Stomach (tissue), 9 donors: ENCODE results near the gene PLEKHM3. TPM values are rescaled to one million over a fixed set of nuclear protein-coding genes. Genes with fewer than 3 reads are reported as not detected.

ENCODE experiments used
- DNase-seq, 2 donors: peaks; one replicate each; pipeline versions ENCODE4 v3.0.0 to v3.0.0-alpha.2; 2013 to 2019
- H3K27ac ChIP-seq, 5 donors: fragments of 200-600 bp in 4 of 5; sonication (generic) in 4 of 5; one replicate each; pipeline ENCODE4 v1.5.1; 2013 to 2019; ENCODE audit warnings: mild to moderate bottlenecking in 1 of 5, moderate library complexity in 1 of 5
- H3K27me3 ChIP-seq, 3 donors: fragments of 200-600 bp; sonication (generic); one replicate each; pipeline ENCODE4 v1.5.1; 2017 to 2019; ENCODE audit warnings: mixed run types in 1 of 3
- H3K36me3 ChIP-seq, 4 donors: fragments of 200-600 bp; sonication (generic); 1 replicate in 3 of 4; 2 replicates in 1 of 4; pipeline ENCODE4 v1.5.1; 2016 to 2019
- H3K4me1 ChIP-seq, 4 donors: fragments of 200-600 bp; sonication (generic); one replicate each; pipeline ENCODE4 v1.5.1; 2016 to 2019
- H3K4me3 ChIP-seq, 4 donors: fragments of 200-600 bp; sonication (generic) in 3 of 4; one replicate each; pipeline ENCODE4 v1.5.1; 2016 to 2019; ENCODE audit warnings: mild to moderate bottlenecking in 1 of 4
- H3K9me3 ChIP-seq, 4 donors: fragments of 200-600 bp; sonication (generic); one replicate each; pipeline ENCODE4 v1.5.1; 2016 to 2019
- EP300 ChIP-seq: sonication (generic); formaldehyde crosslinking; IDR thresholded peaks from one replicate; pipeline ENCODE4 v1.6.1; 2017; ENCODE audit warnings: antibody characterized with exemption
- POLR2A ChIP-seq, 4 donors: fragments of 450-650 bp; IDR thresholded peaks; one replicate each; pipeline ENCODE4 v1.6.1; 2016; ENCODE audit warnings: antibody characterized with exemption in 4 of 4, control low read depth in 2 of 4, mild to moderate bottlenecking in 1 of 4, moderate library complexity in 1 of 4
- POLR2AphosphoS5 ChIP-seq, 3 donors: sonication (generic); formaldehyde crosslinking; IDR thresholded peaks; one replicate each; pipeline ENCODE4 v1.6.1; 2016; ENCODE audit warnings: antibody characterized with exemption in 3 of 3
- WGBS, 5 donors: extraction: QIAGEN DNeasy Blood & Tissue Kit in 3 of 5; methylation state at CpG; one replicate each; pipeline versions ENCODE4 v1.1.5 to v1.1.7; 2013 to 2018; 5-methylcytosine and 5-hydroxymethylcytosine counted together
- intact Hi-C: fragments of 100-400 bp; cut with DNase I; formaldehyde crosslinking; loops from one replicate; pipeline ENCODE4 v1.15.1; 2023; ENCODE audit warnings: low total_unique reads
- polyA plus RNA-seq, 3 donors: library from polyadenylated mRNA; stranded (reverse); fragments of 200-250 nt; gene quantifications; one replicate each; pipeline ENCODE4 v1.2.3, GENCODE V29; 2013
- total RNA-seq, 5 donors: library from RNA; depleted of rRNA; stranded (reverse); fragments of >200 nt; gene quantifications; one replicate each; pipeline versions ENCODE4 v1.1.0 to v1.2.3, GENCODE V29; 2014 to 2016
- TF ChIP-seq, protein P1 (sequence below), 7 experiments: fragments of 450-650 bp in 4 of 7; fragments of 200-600 bp in 3 of 7; sonication (generic) in 3 of 7; IDR thresholded peaks; one replicate each; pipeline ENCODE4 v1.5.1; 2016 to 2019; ENCODE audit warnings: antibody characterized with exemption in 7 of 7, control low read depth in 2 of 7, mild to moderate bottlenecking in 1 of 7
- donor health status: healthy with polysubstance abuse.
- donor health status: Bipolar disorder and iron deficiency.
- donor health status: healthy.

PLEKHM3 gene
- total and polyA plus RNA-seq, 8 donors: 2.1 to 35.1 (median 5.4) TPM

DNA sequence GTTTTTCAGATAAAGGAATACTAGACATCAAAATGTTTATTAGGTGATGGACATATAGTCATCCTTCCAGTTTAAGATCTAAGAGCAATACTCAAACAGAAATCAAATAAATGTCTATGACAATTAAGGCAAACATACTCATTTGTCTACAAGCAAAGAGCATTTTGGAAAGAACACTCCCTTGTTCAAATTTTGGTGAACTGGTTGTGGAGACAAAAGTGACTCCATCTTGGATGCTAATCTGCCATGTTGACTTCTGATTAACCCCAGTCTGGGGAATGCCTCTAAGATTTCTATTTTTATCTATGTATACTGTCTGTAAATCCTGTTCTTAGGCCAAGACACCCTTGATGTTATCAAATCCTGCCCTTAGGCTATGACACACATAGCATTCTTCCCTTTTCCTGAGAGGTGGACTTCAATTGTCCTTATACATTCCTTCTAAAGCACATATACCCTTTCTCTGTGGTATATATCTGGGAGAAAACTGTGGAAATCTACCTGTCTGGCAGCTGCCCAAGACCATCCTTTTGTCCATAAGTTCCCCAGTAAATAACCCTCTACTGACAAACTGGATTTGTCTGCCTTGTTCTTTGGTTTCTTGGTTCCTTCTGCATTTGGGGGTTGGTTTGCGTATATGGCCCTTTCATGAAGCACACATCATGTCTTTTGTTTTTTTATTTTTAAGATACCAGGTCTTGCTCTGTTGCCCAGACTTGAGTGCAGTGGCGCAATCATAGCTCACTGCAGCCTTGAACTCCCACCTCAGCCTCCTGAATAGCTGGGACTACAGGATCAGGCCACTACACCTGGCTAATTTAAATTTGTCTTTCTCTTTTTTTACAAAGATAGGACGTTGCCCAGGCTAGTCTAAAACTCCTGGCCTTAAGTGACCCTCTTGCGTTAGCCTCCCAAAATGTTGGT lies 12.5 kb upstream of the PLEKHM3 start:
- Histone ChIP-seq H3K9me3 (no peaks in the 10 kb centered on the region), H3K4me1 (peaks cover 0 to 5% (median 2%) of the 10 kb centered on the region in 4 donors), H3K27me3 (no peaks in the 10 kb centered on the region), H3K27ac (no peak overlapping the region), H3K36me3 (no peaks in the 10 kb centered on the region), H3K4me3 (no peak overlapping the region)
- TF ChIP-seq POLR2A (IDR thresholded peaks at IDR 0.05): no peak
- TF ChIP-seq, protein P1, sequence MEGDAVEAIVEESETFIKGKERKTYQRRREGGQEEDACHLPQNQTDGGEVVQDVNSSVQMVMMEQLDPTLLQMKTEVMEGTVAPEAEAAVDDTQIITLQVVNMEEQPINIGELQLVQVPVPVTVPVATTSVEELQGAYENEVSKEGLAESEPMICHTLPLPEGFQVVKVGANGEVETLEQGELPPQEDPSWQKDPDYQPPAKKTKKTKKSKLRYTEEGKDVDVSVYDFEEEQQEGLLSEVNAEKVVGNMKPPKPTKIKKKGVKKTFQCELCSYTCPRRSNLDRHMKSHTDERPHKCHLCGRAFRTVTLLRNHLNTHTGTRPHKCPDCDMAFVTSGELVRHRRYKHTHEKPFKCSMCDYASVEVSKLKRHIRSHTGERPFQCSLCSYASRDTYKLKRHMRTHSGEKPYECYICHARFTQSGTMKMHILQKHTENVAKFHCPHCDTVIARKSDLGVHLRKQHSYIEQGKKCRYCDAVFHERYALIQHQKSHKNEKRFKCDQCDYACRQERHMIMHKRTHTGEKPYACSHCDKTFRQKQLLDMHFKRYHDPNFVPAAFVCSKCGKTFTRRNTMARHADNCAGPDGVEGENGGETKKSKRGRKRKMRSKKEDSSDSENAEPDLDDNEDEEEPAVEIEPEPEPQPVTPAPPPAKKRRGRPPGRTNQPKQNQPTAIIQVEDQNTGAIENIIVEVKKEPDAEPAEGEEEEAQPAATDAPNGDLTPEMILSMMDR (IDR thresholded peaks at IDR 0.05): no peak
- TF ChIP-seq POLR2AphosphoS5 (IDR thresholded peaks at IDR 0.05): no peak
- TF ChIP-seq EP300: no peak
- DNase-seq: no peak
- intact Hi-C loops: loop anchor here (10.0 kb wide), 1 partner anchor 293 kb away; no protein-coding TSS in a partner anchor
- 73 to 77% (median 75%) methylated on average over 4 of the region's 4 CpGs for WGBS, 5 donors

DNA sequence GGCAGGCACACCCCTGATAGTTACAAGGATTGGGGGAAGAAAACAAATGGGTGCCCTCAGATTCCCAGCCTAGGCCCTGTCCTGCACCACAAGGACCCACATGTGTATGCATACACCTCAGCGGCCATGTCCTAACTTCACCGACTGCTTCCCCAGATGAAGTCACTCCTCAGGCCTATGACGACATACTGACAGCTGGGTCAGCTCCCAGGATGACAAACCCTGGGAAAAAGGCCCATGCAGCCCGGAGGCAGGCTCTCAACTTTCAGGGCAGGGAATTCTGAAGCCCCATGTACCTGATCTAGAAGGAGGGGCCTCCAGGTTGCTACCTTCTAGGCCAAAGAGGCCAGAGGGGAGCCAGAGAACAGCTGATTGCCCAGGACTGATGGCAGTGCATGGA lies 11.0 kb upstream of the PLEKHM3 start:
- Histone ChIP-seq H3K27me3 (no peaks in the 10 kb centered on the region), H3K9me3 (no peaks in the 10 kb centered on the region), H3K4me1 (peaks cover 0 to 5% (median 2%) of the 10 kb centered on the region in 4 donors), H3K4me3 (no peak overlapping the region), H3K36me3 (no peaks in the 10 kb centered on the region), H3K27ac (no peak overlapping the region)
- 45 to 68% (median 60%) methylated on average over 4 of the region's 4 CpGs for WGBS, 5 donors
- DNase-seq: no peak
- no peak for TF ChIP-seq POLR2A (IDR thresholded peaks at IDR 0.05)
- TF ChIP-seq, protein P1 (IDR thresholded peaks at IDR 0.05): no peak
- TF ChIP-seq POLR2AphosphoS5 (IDR thresholded peaks at IDR 0.05): no peak
- TF ChIP-seq EP300: no peak
- intact Hi-C loops: loop anchor here (10.0 kb wide), 1 partner anchor 292 kb away; no protein-coding TSS in a partner anchor

DNA sequence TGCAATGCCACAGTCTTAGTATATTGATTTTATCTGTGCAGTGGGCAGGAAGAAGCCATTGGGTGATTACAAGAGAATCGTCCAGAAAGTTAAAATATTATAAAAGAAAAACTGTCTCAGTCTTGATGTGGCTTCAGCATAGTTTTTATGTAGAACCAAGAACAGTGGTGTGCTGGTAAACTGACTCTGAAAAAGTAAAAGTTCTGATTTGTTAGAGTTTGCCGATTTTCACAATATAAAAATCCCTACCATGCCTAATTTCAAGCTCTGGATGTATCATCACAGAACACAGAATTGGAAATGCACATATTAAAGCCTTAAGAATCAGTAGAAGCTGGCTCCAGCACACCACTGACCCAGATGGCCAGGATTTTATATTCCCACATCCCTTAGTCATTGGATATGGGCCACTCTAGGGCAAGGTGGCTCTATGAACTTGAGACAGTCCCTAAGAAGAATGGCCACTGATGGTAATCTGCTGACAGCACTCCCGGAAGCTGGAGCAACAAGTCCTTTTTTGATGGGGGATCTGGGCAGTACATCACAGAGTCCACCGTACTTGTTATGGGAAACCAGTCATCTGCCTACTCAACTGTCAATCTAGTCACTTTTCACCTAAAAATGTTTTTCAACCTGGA lies 9.3 kb upstream of the PLEKHM3 start:
- H3K36me3 ChIP-seq: no peaks in the 10 kb centered on the region
- DNase-seq: no peak
- no peak overlapping the region for H3K4me3 ChIP-seq
- H3K9me3 ChIP-seq: no peaks in the 10 kb centered on the region
- H3K27me3 ChIP-seq: no peaks in the 10 kb centered on the region
- TF ChIP-seq, protein P1 (IDR thresholded peaks at IDR 0.05): no peak
- TF ChIP-seq EP300 (no peak), POLR2A (IDR thresholded peaks at IDR 0.05) (no peak), POLR2AphosphoS5 (IDR thresholded peaks at IDR 0.05) (no peak)
- WGBS, 5 donors: 88 to 93% (median 90%) methylated on average over 4 of the region's 4 CpGs
- H3K4me1 ChIP-seq: no peaks in the 10 kb centered on the region
- H3K27ac ChIP-seq: no peak overlapping the region
- intact Hi-C loops: loop anchor here (10.0 kb wide), 1 partner anchor 290 kb away; no protein-coding TSS in a partner anchor

DNA sequence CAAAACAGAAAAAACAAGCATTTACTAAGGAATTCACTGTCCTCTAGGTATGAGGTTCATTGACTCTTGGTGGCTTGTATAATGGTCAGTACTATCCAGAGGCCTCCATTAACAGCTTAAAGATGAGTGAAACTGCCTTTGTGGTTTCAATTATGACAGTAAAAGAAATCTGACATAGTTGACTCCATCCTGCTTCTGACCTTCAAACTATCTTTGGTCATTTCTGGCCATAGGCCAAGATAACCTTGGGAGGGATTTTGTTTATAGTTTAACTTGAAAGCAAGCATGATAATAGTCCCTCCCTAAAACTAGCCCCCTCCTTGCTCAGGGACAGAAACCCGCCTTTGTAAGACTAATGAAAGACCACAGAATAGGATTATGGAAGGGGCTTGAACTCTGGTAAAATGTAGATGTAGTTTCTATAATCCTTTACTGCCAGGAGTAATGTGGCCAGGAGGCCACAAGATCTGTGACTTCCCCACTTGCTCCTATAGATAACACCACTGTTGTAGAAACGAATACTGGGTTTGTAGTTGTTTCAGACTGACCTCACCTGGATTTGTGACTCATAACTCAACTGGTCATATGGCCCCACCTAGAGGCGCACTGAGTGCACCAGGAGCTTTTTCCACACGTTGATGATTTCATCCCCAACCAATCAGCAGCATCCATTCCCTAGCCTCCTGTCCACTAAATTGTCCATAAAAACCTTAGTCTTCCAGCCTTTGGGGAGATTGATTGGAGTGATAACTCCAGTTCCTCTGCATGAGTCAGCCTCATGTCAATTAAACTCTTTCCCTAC lies 8.6 kb upstream of the PLEKHM3 start:
- peak; percentile 66 to 86 for DNase-seq
- H3K36me3 ChIP-seq: no peaks in the 10 kb centered on the region
- H3K27ac ChIP-seq: no peak overlapping the region
- TF ChIP-seq EP300: no peak
- TF ChIP-seq, protein P1 (IDR thresholded peaks at IDR 0.05): peak in 5 of 7 experiments; percentile 25 to 64 (median 46)
- TF ChIP-seq POLR2A (IDR thresholded peaks at IDR 0.05): no peak
- TF ChIP-seq POLR2AphosphoS5 (IDR thresholded peaks at IDR 0.05): peak in 1 of 3 donors; percentile 37
- no peaks in the 10 kb centered on the region for H3K27me3 ChIP-seq
- no peak overlapping the region for H3K4me3 ChIP-seq
- no peaks in the 10 kb centered on the region for H3K4me1 ChIP-seq
- intact Hi-C loops: loop anchor here (10.0 kb wide), 1 partner anchor 289 kb away; no protein-coding TSS in a partner anchor
- WGBS, 5 donors: 31 to 43% (median 34%) methylated on average over 4 of the region's 4 CpGs
- H3K9me3 ChIP-seq: no peaks in the 10 kb centered on the region
